ENCODE measurements around the gene SLC22A31.

GRCh38 chr16:89155184-89155679, 45.1 kb downstream of the SLC22A31 start:
- TF ChIP-seq CTCF (conservative IDR thresholded peaks at IDR 0.05; ENCODE audit: low read length): no peak
- TF ChIP-seq EZH2phosphoT487 (IDR thresholded peaks at IDR 0.05; ENCODE audit: borderline replicate concordance, low read depth, low read length): no peak
